HG03064 (cell line): ENCODE data around the gene NIPAL4.
"Not testable (repeated sequence)": the region's sequence is repeated elsewhere in the genome, so short reads cannot be mapped to it uniquely, and the experiment has no call there.

Experiments
- ATAC-seq: cut with Tn5 transposase; IDR thresholded peaks from one replicate; pipeline ENCODE4 v1.9.1; 2021; ENCODE audit warnings: low read depth; ENCODE audit not compliant: unreplicated experiment

NIPAL4 gene

DNA sequence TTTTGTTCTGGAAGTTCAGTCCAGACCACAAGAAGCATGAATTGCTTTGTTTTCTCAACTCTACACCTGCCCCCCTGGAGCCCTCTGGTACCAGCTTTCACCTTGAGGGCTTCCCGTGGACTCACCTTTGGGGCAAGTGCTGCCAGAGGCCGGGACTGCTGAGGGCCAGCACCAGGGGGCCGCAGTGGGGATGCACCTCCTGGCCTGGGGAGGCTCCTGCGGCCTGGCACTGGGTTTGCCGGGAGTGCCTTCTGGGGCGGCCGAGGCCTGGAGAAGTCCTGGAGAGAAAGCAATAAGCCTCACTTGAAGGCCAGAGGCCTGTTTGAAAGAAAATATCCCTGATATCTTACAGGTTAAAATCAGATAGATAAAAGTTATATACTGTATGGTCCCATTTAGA lies 21.7 kb downstream of the NIPAL4 start:
- no peak for ATAC-seq

DNA sequence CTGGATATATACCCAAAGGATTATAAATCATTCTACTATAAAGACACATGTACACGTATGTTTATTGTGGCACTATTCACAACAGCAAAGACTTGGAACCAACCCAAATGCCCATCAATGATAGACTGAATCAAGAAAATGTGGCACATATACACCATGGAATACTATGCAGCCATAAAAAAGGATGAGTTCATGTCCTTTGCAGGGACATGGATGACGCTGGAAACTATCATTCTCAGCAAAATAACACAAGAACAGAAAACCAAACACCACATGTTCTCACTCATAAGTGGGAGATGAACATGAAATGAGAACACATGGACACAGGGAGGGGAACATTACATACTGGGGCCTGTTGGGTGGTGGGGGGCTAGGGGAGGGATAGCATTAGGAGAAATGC lies 22.7 kb downstream of the NIPAL4 start:
- ATAC-seq: not testable (repeated sequence)

DNA sequence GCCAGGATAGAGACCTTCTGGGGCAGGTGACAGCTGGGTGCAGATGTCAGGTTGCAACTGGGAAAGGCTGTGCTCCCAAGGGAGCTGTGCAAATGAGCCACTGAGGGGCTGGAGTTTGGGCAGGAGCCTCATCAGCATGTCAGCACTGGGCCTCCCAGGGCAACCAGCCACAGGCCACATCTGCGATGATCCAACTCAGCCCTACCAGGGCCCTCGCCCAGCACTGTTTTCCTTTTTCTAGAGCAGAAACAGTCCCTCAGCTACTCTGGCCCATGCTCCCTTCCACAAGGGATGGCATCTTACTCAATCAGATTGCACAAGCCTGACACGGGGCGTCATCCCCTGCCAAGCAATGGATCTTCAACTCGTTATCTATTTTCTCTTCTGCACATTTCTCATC lies 24.8 kb downstream of the NIPAL4 start:
- no peak for ATAC-seq

DNA sequence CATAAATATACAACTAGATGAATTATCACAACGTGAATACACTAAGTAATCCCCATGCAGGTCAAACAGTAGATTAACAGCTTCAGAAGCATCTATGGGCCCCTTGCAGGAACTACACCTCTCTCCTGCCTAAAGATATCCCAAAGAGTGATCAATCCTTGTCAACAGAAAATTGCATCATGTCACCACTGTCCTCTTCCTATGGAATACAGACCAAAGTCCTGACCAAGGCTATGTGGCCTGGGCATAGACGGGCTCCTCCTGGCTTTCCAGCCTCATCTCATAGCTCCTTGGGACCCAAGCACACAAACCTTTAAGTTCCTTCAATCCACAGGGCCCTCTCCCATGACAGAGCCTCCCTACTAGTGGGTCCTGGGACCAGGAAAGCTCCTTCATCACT lies 25.3 kb downstream of the NIPAL4 start:
- ATAC-seq: no peak

GRCh38 chr5:157485811-157486210 lies 25.8 kb downstream of the NIPAL4 start:
- ATAC-seq: peak; percentile 39

- peak; percentile 55 for ATAC-seq
These were observed 26.2 kb downstream of the NIPAL4 start for GRCh38 chr5:157486221-157486681.

GRCh38 chr5:157486861-157487260 lies 26.8 kb downstream of the NIPAL4 start:
- peak; percentile 50 for ATAC-seq

DNA sequence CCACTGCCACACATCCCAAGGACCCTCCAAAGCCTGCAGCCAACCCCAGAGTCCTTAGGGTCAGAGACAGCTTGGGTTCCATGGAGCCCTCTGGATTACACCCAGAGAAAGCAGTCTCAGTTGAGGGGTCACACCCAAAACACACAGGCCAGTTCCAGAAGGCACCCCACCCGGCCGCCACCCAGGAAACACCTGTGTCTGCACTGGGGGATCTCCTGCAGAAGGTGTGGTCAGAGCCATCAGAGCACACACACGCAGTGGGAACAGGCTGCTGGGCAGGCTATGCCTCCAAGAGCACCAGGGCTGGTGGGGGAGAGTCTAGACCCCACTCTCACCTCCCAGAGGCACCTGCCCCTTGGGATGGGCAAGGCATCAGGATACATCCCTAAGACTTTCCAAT lies 27.3 kb downstream of the NIPAL4 start:
- no peak for ATAC-seq

- no peak for ATAC-seq
These were observed 31.5 kb downstream of the NIPAL4 start for GRCh38 chr5:157491471-157491995.

DNA sequence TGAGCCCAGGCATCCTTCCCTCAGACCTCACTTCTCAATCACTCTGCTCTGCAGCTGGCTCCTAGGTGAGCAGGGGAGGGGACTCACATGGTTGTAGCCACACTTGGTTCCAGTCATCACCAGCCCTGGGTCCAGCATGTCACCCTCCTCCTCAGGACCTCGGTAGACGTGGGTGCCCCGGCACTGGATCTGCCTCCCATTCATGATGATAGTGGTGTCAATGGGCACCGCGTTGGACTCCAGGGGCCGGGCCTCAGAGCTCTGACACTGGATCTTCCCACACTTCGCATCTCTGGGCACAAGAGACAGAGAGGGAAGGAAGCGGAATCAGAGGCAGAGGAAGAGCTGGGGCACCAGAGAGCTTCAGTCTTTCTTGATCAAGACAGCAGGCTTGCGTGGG lies 32.9 kb downstream of the NIPAL4 start:
- ATAC-seq: no peak

- ATAC-seq: no peak
These were observed 34.3 kb downstream of the NIPAL4 start for GRCh38 chr5:157494178-157494832.

DNA sequence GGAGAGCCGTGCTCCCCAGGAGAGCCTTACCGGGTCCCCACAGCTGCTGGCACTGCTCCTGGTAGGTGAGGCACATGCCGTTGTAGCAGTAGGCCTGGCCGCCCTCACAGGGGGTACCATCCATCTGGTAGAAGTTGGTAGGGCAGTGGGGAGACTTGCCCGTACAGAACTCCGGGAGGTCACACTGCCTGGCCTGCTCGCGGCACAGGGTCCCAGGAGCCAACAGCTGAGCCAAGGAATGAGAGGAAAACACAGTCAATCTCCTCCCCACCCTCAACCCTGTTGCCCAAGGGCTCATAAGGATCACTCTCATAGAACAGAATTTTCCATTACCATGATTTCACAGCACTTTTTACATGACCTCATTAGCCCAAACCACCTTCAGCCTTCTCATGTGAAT lies 36.9 kb downstream of the NIPAL4 start:
- ATAC-seq: no peak

DNA sequence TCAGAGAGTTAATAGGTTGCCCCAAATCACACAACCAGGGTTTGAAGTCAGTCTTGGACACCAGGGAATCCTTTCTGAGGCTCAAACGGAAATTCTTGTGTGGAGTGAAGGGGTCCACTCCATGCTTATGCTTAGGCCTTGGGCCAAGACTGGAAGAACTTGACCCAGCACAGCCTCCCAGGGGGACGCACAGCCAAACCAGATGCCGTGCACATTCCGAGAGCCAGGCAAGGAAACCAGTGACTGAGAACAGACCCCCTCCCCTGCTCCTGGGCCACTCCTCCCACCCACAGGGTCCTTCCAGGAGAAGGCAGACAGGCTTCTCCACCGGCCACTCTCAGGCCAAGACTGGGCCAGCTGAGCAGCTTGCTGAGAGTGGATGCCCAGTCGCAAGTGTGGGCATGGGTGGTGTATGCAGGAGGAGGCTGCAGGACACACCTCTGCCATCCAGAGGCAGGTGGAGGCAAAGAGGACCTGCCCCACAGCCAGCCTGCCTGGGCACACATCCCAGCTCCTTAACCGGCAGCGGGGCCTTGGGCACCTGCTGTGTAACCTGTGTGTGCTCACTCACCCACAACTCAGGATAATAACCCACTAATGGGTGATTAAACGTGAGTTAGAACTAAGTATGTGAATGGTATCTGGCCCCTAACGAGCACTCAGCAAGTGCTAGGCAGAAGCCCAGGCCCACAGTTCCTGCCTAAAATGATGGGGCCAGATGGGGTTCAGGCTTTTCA lies 38.0 kb downstream of the NIPAL4 start:
- ATAC-seq: no peak

DNA sequence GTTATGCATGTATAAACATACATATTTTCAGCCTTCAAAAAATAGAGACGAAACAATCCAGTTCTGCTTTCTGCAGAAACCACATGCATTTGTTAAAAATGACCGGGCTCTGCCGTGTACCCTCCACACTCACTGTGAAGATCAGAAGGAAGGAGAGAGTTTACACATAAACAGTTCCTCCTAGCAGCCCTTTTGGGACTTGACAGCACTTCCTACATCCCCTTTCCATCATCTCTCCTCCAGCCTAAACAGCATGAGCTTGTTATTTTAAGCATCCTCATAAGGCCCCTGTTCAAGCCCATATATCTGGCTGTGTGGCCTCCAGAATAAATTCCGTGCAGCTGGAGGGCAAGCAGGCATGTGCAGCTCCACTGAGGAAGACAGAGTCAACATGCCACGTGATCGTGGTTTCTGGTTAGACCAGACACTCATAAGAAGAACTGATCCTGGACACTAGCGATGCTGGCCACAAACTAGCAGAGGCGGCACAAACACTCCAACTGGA lies 42.2 kb downstream of the NIPAL4 start:
- ATAC-seq: peak; percentile 79

DNA sequence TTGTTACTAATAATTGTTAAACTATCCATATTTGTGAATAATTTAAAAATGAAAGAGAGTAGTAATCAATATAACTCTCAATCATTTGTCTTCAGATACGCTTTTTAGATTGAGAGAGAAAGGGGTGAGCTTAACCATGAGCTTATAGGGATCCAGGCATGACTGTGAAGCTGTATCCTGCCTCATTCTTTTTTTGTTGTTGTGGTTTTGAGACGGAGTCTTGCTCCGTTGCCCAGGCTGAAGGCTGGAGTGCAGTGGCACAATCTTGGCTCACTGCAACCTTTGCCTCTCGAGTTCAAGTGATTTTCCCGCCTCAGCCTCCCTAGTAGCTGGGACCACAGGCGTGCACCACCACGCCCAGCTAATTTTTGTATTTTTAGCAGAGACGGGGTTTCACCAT lies 44.0 kb downstream of the NIPAL4 start:
- no peak for ATAC-seq

GRCh38 chr5:157505496-157505895 lies 45.5 kb downstream of the NIPAL4 start:
- no peak for ATAC-seq

- no peak for ATAC-seq
These were observed 46.1 kb downstream of the NIPAL4 start for GRCh38 chr5:157506066-157506590.

DNA sequence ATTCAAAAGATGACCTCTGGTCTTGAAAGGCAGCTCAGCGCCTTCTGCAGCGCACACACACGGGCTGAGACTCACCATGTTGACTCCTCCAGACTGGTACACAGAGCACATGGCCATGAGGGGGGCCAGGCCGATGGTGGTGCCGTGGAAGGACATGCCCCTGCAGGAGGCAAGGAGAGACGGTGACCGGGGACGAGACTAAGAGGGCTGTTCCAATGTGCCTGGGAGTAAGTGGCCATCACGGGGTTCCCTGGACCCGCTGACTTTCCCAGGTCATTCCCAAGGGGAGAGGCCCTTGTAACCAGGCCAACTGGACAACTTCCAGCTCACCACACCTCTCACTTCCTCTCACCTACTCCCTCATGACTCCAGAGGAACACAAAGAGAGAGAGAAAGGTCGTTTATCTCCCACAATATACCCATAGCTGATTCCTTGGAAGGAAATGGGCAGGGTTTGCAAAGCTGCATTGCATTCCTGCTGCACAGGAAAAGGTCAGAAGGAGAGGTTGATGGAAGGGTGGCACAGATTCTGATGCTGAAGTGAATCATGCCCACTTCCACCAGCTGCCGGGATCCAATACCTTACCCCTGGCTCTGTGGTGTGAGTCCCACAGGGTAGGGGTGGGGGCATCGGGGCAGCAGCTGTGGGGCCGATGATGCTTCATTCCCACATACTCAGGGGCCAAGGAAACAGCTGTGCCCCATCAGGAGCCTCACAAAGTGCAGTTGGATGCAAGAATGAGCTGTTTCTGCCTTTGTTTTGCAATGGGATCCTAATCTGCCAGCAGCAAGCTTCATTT lies 47.2 kb downstream of the NIPAL4 start:
- ATAC-seq: no peak

GRCh38 chr5:157509093-157509492 lies 49.1 kb downstream of the NIPAL4 start:
- ATAC-seq: no peak

DNA sequence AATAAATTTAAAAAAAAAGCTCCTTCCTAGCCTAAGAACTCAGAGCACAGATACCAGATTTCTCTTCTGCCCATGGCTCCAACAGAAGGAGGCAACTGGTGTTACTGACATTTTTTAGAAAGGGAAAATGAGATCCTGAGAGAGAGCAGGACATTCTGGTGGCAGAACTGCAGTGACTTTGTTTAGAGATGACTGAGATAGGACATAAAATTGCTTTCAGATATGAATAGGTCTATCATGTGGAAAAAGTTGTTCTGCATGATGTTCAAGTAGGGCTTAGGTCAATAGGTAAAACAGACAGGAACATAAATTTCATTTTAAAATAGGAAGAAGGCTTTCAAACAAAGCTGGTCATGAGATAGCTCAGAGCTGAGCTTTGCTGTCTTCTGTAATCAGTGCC lies 49.6 kb downstream of the NIPAL4 start:
- peak; percentile 75 for ATAC-seq

GRCh38 chr5:157510682-157511081 lies 50.7 kb downstream of the NIPAL4 start:
- ATAC-seq: no peak
